ENCODE measurements around the gene AKAP7. TPM values are rescaled to one million over a fixed set of nuclear protein-coding genes. Genes with fewer than 3 reads are reported as not detected.
"Not testable (repeated sequence)": the region's sequence is repeated elsewhere in the genome, so short reads cannot be mapped to it uniquely, and the experiment has no call there.

Gene AKAP7
- total RNA-seq, 6 experiments from 2014 or later: 1.1 to 3.9 (median 3.0) TPM

GRCh38 chr6:131321589-131321988, 186.3 kb downstream of the AKAP7 start:
- no peaks in the 10 kb centered on the region for H3K36me3 Mint-ChIP-seq (ENCODE audit: low read depth)

GRCh38 chr6:131322125-131322524, 186.9 kb downstream of the AKAP7 start:
- no peaks in the 10 kb centered on the region for H3K36me3 Mint-ChIP-seq (ENCODE audit: low read depth)
- H3K4me1 Mint-ChIP-seq (ENCODE audit: low read depth): peaks cover 11% of the 10 kb centered on the region
- H3K9me3 Mint-ChIP-seq: no peaks in the 10 kb centered on the region
- TF ChIP-seq, protein P1, sequence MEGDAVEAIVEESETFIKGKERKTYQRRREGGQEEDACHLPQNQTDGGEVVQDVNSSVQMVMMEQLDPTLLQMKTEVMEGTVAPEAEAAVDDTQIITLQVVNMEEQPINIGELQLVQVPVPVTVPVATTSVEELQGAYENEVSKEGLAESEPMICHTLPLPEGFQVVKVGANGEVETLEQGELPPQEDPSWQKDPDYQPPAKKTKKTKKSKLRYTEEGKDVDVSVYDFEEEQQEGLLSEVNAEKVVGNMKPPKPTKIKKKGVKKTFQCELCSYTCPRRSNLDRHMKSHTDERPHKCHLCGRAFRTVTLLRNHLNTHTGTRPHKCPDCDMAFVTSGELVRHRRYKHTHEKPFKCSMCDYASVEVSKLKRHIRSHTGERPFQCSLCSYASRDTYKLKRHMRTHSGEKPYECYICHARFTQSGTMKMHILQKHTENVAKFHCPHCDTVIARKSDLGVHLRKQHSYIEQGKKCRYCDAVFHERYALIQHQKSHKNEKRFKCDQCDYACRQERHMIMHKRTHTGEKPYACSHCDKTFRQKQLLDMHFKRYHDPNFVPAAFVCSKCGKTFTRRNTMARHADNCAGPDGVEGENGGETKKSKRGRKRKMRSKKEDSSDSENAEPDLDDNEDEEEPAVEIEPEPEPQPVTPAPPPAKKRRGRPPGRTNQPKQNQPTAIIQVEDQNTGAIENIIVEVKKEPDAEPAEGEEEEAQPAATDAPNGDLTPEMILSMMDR (IDR thresholded peaks at IDR 0.05): no peak
- H3K4me3 Mint-ChIP-seq: no peak overlapping the region
- peaks cover 6% of the 10 kb centered on the region for H3K27me3 Mint-ChIP-seq (ENCODE audit: insufficient read depth)
- no peak overlapping the region for H3K27ac Mint-ChIP-seq
- no peak for DNase-seq

More at GRCh38 chr6:131321589-131321988, 186.3 kb downstream of the AKAP7 start:
- Mint-ChIP-seq H3K27me3 (ENCODE audit: insufficient read depth) (peaks cover 9% of the 10 kb centered on the region), H3K27ac (no peak overlapping the region), H3K4me1 (ENCODE audit: low read depth) (peaks cover 11% of the 10 kb centered on the region), H3K9me3 (no peaks in the 10 kb centered on the region), H3K4me3 (no peak overlapping the region)
- TF ChIP-seq, protein P1 (IDR thresholded peaks at IDR 0.05): no peak
- no peak for DNase-seq

GRCh38 chr6:131325669-131326068, 190.4 kb downstream of the AKAP7 start:
- not testable (repeated sequence) for DNase-seq; H3K27me3 Mint-ChIP-seq (ENCODE audit: insufficient read depth); H3K27ac Mint-ChIP-seq; H3K9me3 Mint-ChIP-seq; H3K4me3 Mint-ChIP-seq; H3K36me3 Mint-ChIP-seq (ENCODE audit: low read depth)
- peaks cover 11% of the 10 kb centered on the region for H3K4me1 Mint-ChIP-seq (ENCODE audit: low read depth)

DNA sequence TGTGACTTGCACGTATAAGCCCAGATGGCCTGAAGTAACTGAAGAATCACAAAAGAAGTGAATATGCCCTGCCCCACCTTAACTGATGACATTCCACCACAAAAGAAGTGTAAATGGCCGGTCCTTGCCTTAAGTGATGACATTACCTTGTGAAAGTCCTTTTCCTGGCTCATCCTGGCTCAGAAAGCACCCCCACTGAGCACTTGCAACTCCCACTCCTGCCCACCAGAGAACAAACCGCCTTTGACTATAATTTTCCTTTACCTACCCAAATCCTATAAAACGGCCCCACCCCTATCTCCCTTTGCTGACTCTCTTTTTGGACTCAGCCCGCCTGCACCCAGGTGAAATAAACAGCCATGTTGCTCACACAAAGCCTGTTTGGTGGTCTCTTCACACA, 193.5 kb downstream of the AKAP7 start:
- H3K4me3 Mint-ChIP-seq; DNase-seq; H3K36me3 Mint-ChIP-seq (ENCODE audit: low read depth); H3K27me3 Mint-ChIP-seq (ENCODE audit: insufficient read depth); H3K27ac Mint-ChIP-seq; H3K9me3 Mint-ChIP-seq: not testable (repeated sequence)
- H3K4me1 Mint-ChIP-seq (ENCODE audit: low read depth): peaks cover 11% of the 10 kb centered on the region

- no peaks in the 10 kb centered on the region for H3K36me3 Mint-ChIP-seq (ENCODE audit: low read depth)
- no peak overlapping the region for H3K4me3 Mint-ChIP-seq
- TF ChIP-seq, protein P1 (IDR thresholded peaks at IDR 0.05): no peak
- H3K4me1 Mint-ChIP-seq (ENCODE audit: low read depth): no peaks in the 10 kb centered on the region
- DNase-seq: no peak
- no peak overlapping the region for H3K27ac Mint-ChIP-seq
- no peaks in the 10 kb centered on the region for H3K9me3 Mint-ChIP-seq
- H3K27me3 Mint-ChIP-seq (ENCODE audit: insufficient read depth): peaks cover 3% of the 10 kb centered on the region; the same call in 1 of the 2 replicates
These were observed 195.9 kb downstream of the AKAP7 start for GRCh38 chr6:131331151-131331550.

GRCh38 chr6:131331873-131332781, 196.9 kb downstream of the AKAP7 start:
- Mint-ChIP-seq H3K4me1 (ENCODE audit: low read depth) (no peaks in the 10 kb centered on the region), H3K9me3 (no peaks in the 10 kb centered on the region), H3K36me3 (ENCODE audit: low read depth) (no peaks in the 10 kb centered on the region), H3K27me3 (ENCODE audit: insufficient read depth) (peaks cover 3% of the 10 kb centered on the region; the same call in 1 of the 2 replicates), H3K4me3 (no peak overlapping the region), H3K27ac (no peak overlapping the region)
- TF ChIP-seq, protein P1 (IDR thresholded peaks at IDR 0.05): no peak
- no peak for DNase-seq

Other genes with a start within 250 kb of the AKAP7 start
- gene EPB41L2, start 72.2 kb upstream of the AKAP7 start, total RNA-seq (2021; fragmentation: NEBNext Ultra II Directional; extraction: Animal tissue kit (Norgen Biotek cat#: 25700)): 10 to 100 TPM; 39.3 to 73.8 (median 60.7) TPM

All from HFFc6 (cell line).